ENCODE measurements around the gene MKI67. TPM values are rescaled to one million over a fixed set of nuclear protein-coding genes. Genes with fewer than 3 reads are reported as not detected.

The MKI67 gene
- total and polyA plus RNA-seq, 2 donors (not counting 3 experiments of a cell fraction or from before 2014, with no cell fraction given): 16.2 to 125 TPM

GRCh38 chr10:128137877-128138276, 11.7 kb upstream of the MKI67 start:
- peaks cover 0 to 3% of the 10 kb centered on the region in 2 experiments for H3K27me3 ChIP-seq (ENCODE audit: control insufficient read depth in 2 of 2, insufficient read depth in 2 of 2, low read length in 2 of 2)
- no peak overlapping the region for H3K4me3 ChIP-seq (replicated peaks in 1 of 3; ENCODE audit: insufficient read depth in 1 of 3, low read depth in 1 of 3, low read length in 3 of 3)
- no peak overlapping the region for H2AFZ ChIP-seq (ENCODE audit: low read depth, low read length)
- no peaks in the 10 kb centered on the region for H3K9me1 ChIP-seq (replicated peaks; ENCODE audit: control insufficient read depth, extremely low read depth, insufficient read depth, low read length)
- no peaks in the 10 kb centered on the region for H3K36me3 ChIP-seq (ENCODE audit: control insufficient read depth in 2 of 2, extremely low read depth in 1 of 2, insufficient read depth in 2 of 2, low read length in 2 of 2)
- no peaks in the 10 kb centered on the region for H4K20me1 ChIP-seq (replicated peaks; ENCODE audit: control insufficient read depth, extremely low read depth, insufficient read depth, low read length)
- no peak for DNase-seq (ENCODE audit: low read depth, low spot score)
- BruUV-seq (replicated peaks): no TSS peak
- intact Hi-C loops (cut with micrococcal nuclease) (no loop called here), dilution Hi-C loops (cut with MboI; ENCODE audit: extremely low pct_ligation_motif_present, low sequenced_read_pairs) (no loop called here)
- no peak overlapping the region for H3K4me2 ChIP-seq (ENCODE audit: insufficient read depth, low read length)
- FAIRE-seq: no peak
- no peaks in the 10 kb centered on the region for H3K9me3 ChIP-seq (replicated peaks; ENCODE audit: control insufficient read depth, insufficient read depth, low read length)
- no peaks in the 10 kb centered on the region for H3K4me1 ChIP-seq (ENCODE audit: control insufficient read depth, extremely low read depth, insufficient read depth, low read length)
- H3K79me2 ChIP-seq (ENCODE audit: control insufficient read depth, insufficient read depth, low read length): no peaks in the 10 kb centered on the region
- ChIA-PET CTCF (interaction anchor here (0.7 to 1.1 kb wide), 3 partner anchors 9 to 14 kb away, joined by 3 read pairs; no protein-coding TSS in a partner anchor), POLR2A (no interaction called here)
- H3K27ac ChIP-seq (ENCODE audit: insufficient read depth, low read depth, low read length): no peak overlapping the region
- TF ChIP-seq GATA2 (IDR thresholded peaks at IDR 0.05; ENCODE audit: insufficient read depth, insufficient read length, low read depth, low read length) (no peak), EZH2 (IDR thresholded peaks at IDR 0.05; ENCODE audit: borderline replicate concordance, low read depth, low read length, severe bottlenecking) (no peak), POLR2AphosphoS5 (IDR thresholded peaks at IDR 0.05; ENCODE audit: insufficient read depth, low read depth, low read length) (no peak), JUN (IDR thresholded peaks at IDR 0.05; ENCODE audit: borderline replicate concordance, insufficient read depth, insufficient read length, low read depth) (no peak), POLR2A (IDR thresholded peaks at IDR 0.05; ENCODE audit: low read depth, low read length) (no peak), MYC (IDR thresholded peaks at IDR 0.05; ENCODE audit: low read depth, low read length) (no peak), MAX (IDR thresholded peaks at IDR 0.05; ENCODE audit: insufficient read depth, insufficient read length) (no peak), FOS (IDR thresholded peaks at IDR 0.05; ENCODE audit: borderline replicate concordance, insufficient read depth, low read length) (no peak), CTCF (IDR thresholded peaks at IDR 0.05; ENCODE audit: extremely low read depth in 1 of 2, insufficient read depth in 1 of 2, low read depth in 1 of 2, low read length in 2 of 2) (no peak)
- no peak overlapping the region for H3K9ac ChIP-seq (replicated peaks; ENCODE audit: extremely low read depth, insufficient read depth, low read length)
